SK-N-SH (cell line): Measurements from ENCODE around the gene MPEG1. TPM values are rescaled to one million over a fixed set of nuclear protein-coding genes. Genes with fewer than 3 reads are reported as not detected.

ENCODE experiments used
- CTCF ChIA-PET: fragments of 300-600, 350-600 bp; formaldehyde crosslinking; extraction: SDS; loops from one replicate; lab custom pipeline; 2021; lab: Yijun Ruan, JAX
- POLR2A ChIA-PET: fragments of 350-600 bp; sonication (Branson Sonifier 250); formaldehyde crosslinking; extraction: SDS; loops from one replicate; lab custom pipeline; 2020; ENCODE audit warnings: antibody characterized with exemption, inconsistent platforms; lab: Yijun Ruan, JAX
- DNase-seq: peaks from one replicate; pipeline ENCODE4 v3.0.0; 2012
- H2AFZ ChIP-seq: fragments of 200-600 bp; sonication (generic); 2 replicates; pipeline ENCODE4 v1.8.1; 2016; ENCODE audit warnings: antibody characterized with exemption, mild to moderate bottlenecking, low read depth
- H3F3A ChIP-seq: fragments of 200-600 bp; sonication (generic); replicated peaks from 2 replicates; pipeline ENCODE3; 2016; ENCODE audit warnings: antibody characterized with exemption, mild to moderate bottlenecking; ENCODE audit not compliant: insufficient read depth
- H3K27ac ChIP-seq, 2 experiments: fragments of 200-500 bp in 1 of 2; fragments of 200-600 bp in 1 of 2; sonication (Bioruptor generic) in 1 of 2; sonication (generic), shearing (Covaris generic) in 1 of 2; 2 replicates each; pipeline versions ENCODE4 v1.5.1 to v1.6.1; 2014 to 2016; ENCODE audit warnings: low read depth in 2 of 2, inconsistent platforms in 1 of 2, low read length in 1 of 2, mild to moderate bottlenecking in 1 of 2, mixed read lengths in 1 of 2
- H3K27me3 ChIP-seq: fragments of 200-600 bp; sonication (generic), shearing (Covaris generic); 2 replicates; pipeline ENCODE4 v1.6.1; 2016; ENCODE audit warnings: mixed run types; ENCODE audit not compliant: insufficient read depth
- H3K36me3 ChIP-seq, 2 experiments: fragments of 200-500 bp in 1 of 2; fragments of 200-600 bp in 1 of 2; sonication (Bioruptor generic) in 1 of 2; sonication (generic) in 1 of 2; replicated peaks in 1 of 2; 2 replicates each; pipeline versions ENCODE3 to v1.5.1; 2014 to 2016; ENCODE audit warnings: low read length in 1 of 2, mild to moderate bottlenecking in 1 of 2; ENCODE audit not compliant: insufficient read depth in 2 of 2, control insufficient read depth in 1 of 2
- H3K4me1 ChIP-seq, 2 experiments: fragments of 200-500 bp in 1 of 2; fragments of 200-600 bp in 1 of 2; sonication (Bioruptor generic) in 1 of 2; sonication (generic), shearing (Covaris generic) in 1 of 2; 2 replicates each; pipeline versions ENCODE4 v1.5.1 to v1.6.1; 2014 to 2016; ENCODE audit warnings: low read depth in 1 of 2, low read length in 1 of 2, mixed run types in 1 of 2; ENCODE audit not compliant: insufficient read depth in 2 of 2, control insufficient read depth in 1 of 2
- H3K4me2 ChIP-seq: fragments of 200-600 bp; sonication (generic), shearing (Covaris generic); 2 replicates; pipeline ENCODE4 v1.6.1; 2017; ENCODE audit warnings: mixed run types
- H3K4me3 ChIP-seq, 2 experiments: fragments of 200-500 bp in 1 of 2; fragments of 200-600 bp in 1 of 2; sonication (Bioruptor generic) in 1 of 2; sonication (generic), shearing (Covaris generic) in 1 of 2; 2 replicates each; pipeline versions ENCODE4 v1.5.1 to v1.8.1; 2014 to 2016; ENCODE audit warnings: low read depth in 2 of 2, inconsistent platforms in 1 of 2, low read length in 1 of 2, mild to moderate bottlenecking in 1 of 2, mixed read lengths in 1 of 2, moderate library complexity in 1 of 2
- H3K79me2 ChIP-seq: fragments of 200-600 bp; sonication (generic); 2 replicates; pipeline ENCODE4 v1.8.1; 2017; ENCODE audit warnings: mild to moderate bottlenecking; ENCODE audit not compliant: insufficient read depth
- H3K9ac ChIP-seq: fragments of 200-600 bp; sonication (generic); 2 replicates; pipeline ENCODE4 v1.6.1; 2017; ENCODE audit warnings: mixed run types
- H3K9me2 ChIP-seq: fragments of 200-600 bp; sonication (generic); 2 replicates; pipeline ENCODE4 v1.6.1; 2017; ENCODE audit warnings: mixed run types
- H3K9me3 ChIP-seq: fragments of 200-600 bp; sonication (generic); 2 replicates; pipeline ENCODE4 v1.6.1; 2017; ENCODE audit warnings: mixed run types, mild to moderate bottlenecking, moderate library complexity
- H4K20me1 ChIP-seq: fragments of 200-600 bp; sonication (generic); 2 replicates; pipeline ENCODE4 v1.6.1; 2017; ENCODE audit warnings: mild to moderate bottlenecking, mixed run types; ENCODE audit not compliant: insufficient read depth
- CHD2 ChIP-seq: fragments of 150-350 bp; IDR thresholded peaks from 2 replicates; pipeline ENCODE4 v1.6.1; 2018; ENCODE audit warnings: low read length; ENCODE audit not compliant: partially characterized antibody
- ELF1 ChIP-seq: IDR thresholded peaks from 2 replicates; pipeline ENCODE4 v1.4.0; 2012
- EP300 ChIP-seq, 2 experiments: IDR thresholded peaks; 2 replicates each; pipeline versions ENCODE4 v1.4.0 to v1.6.1; 2012; ENCODE audit warnings: borderline replicate concordance in 1 of 2, low read depth in 1 of 2, low read length in 1 of 2
- EZH2phosphoT487 ChIP-seq: fragments of 200-600 bp; sonication (generic); IDR thresholded peaks from 2 replicates; pipeline ENCODE4 v1.6.1; 2017; ENCODE audit warnings: low read depth, mixed run types, mild to moderate bottlenecking, antibody characterized with exemption, moderate library complexity, borderline replicate concordance
- FOSL2 ChIP-seq: IDR thresholded peaks from 2 replicates; pipeline ENCODE4 v1.4.0; 2012; ENCODE audit warnings: low read depth, mild to moderate bottlenecking, moderate library complexity, borderline replicate concordance
- FOXM1 ChIP-seq: IDR thresholded peaks from 2 replicates; pipeline ENCODE4 v1.4.0; 2012; ENCODE audit warnings: low read depth, mild to moderate bottlenecking
- GABPA ChIP-seq: IDR thresholded peaks from 2 replicates; pipeline ENCODE4 v1.4.0; 2012; ENCODE audit warnings: low read depth, mild to moderate bottlenecking
- MAX ChIP-seq: IDR thresholded peaks from 2 replicates; pipeline ENCODE4 v1.4.0; 2012; ENCODE audit warnings: low read depth
- MEF2A ChIP-seq: IDR thresholded peaks from 2 replicates; pipeline ENCODE4 v1.4.0; 2012; ENCODE audit warnings: low read depth, borderline replicate concordance
- MXI1 ChIP-seq: IDR thresholded peaks from 2 replicates; pipeline ENCODE4 v1.6.1; 2012; ENCODE audit warnings: mild to moderate bottlenecking, low read depth, low read length, improper control_type of control experiment
- NFIC ChIP-seq: IDR thresholded peaks from 2 replicates; pipeline ENCODE4 v1.4.0; 2012; ENCODE audit warnings: borderline replicate concordance
- NRF1 ChIP-seq: IDR thresholded peaks from 2 replicates; pipeline ENCODE4 v1.6.1; 2012; ENCODE audit warnings: low read depth, mild to moderate bottlenecking, low read length
- POLR2AphosphoS5 ChIP-seq: IDR thresholded peaks from 2 replicates; pipeline ENCODE4 v1.6.1; 2012; ENCODE audit warnings: low read depth, low read length
- RAD21 ChIP-seq: IDR thresholded peaks from 2 replicates; pipeline ENCODE4 v1.6.1; 2012; ENCODE audit warnings: mild to moderate bottlenecking, low read length
- RXRA ChIP-seq: IDR thresholded peaks from 2 replicates; pipeline ENCODE4 v1.4.0; 2012; ENCODE audit warnings: low read depth, mild to moderate bottlenecking, borderline replicate concordance
- SIN3A ChIP-seq: IDR thresholded peaks from 2 replicates; pipeline ENCODE4 v1.6.1; 2012; ENCODE audit warnings: low read depth, mild to moderate bottlenecking, low read length, moderate library complexity, borderline replicate concordance
- SMC3 ChIP-seq: IDR thresholded peaks from 2 replicates; pipeline ENCODE4 v1.6.1; 2012; ENCODE audit warnings: low read depth, low read length, improper control_type of control experiment
- TAF1 ChIP-seq: IDR thresholded peaks from 2 replicates; pipeline ENCODE4 v1.6.1; 2012; ENCODE audit warnings: low read depth, mild to moderate bottlenecking, low read length, moderate library complexity, borderline replicate concordance
- USF1 ChIP-seq: IDR thresholded peaks from 2 replicates; pipeline ENCODE4 v1.4.0; 2012; ENCODE audit warnings: low read depth, borderline replicate concordance
- USF2 ChIP-seq: fragments of 150-350 bp; IDR thresholded peaks from 2 replicates; pipeline ENCODE4 v1.6.1; 2017; ENCODE audit warnings: antibody characterized with exemption, low read length, low read depth, borderline replicate concordance
- YY1 ChIP-seq: IDR thresholded peaks from 2 replicates; pipeline ENCODE4 v1.4.0; 2012; ENCODE audit warnings: low read depth, mild to moderate bottlenecking
- WGBS: methylation state at CpG from one replicate; pipeline ENCODE4 v1.1.6; 2017; ENCODE audit warnings: low lambda C conversion rate; 5-methylcytosine and 5-hydroxymethylcytosine counted together
- polyA plus RNA-seq, 3 experiments: library from polyadenylated mRNA; depleted of rRNA; stranded (reverse); fragments of >200 nt; gene quantifications; 2 replicates each; pipeline ENCODE4 v1.2.3, GENCODE V29; 2012
- TF ChIP-seq, protein P1 (sequence below): IDR thresholded peaks from 2 replicates; pipeline ENCODE4; 2012

Gene MPEG1
- polyA plus RNA-seq, 1 of the 3 experiments (the other 2 are of a cell fraction): not detected

DNA sequence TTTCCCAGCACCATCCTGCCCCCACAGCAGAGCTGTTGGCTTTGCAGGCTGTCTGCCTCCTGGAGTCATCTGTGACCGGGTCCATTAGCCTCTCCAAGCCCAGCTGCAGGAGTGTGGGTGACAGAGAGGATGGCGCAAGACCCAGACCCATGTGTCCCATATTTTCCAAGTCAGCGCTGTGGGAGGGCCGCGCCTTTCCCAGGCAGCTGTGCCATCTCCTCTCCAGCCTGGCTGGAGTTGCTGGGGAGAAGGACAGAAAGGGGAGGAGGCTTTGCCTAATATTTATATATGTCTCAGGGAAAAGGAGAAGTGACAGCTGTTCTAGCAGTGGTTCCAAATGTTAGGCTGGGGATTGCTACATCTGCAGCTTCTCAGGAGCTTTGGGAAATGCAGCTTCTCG is 25.1 kb downstream of the MPEG1 start:
- 70% methylated on average over 6 of the region's 6 CpGs for WGBS
- H3K36me3 ChIP-seq: no peaks in the 10 kb centered on the region
- H3K79me2 ChIP-seq: no peaks in the 10 kb centered on the region
- no peak overlapping the region for H3K4me2 ChIP-seq
- H3K27ac ChIP-seq: no peak overlapping the region
- TF ChIP-seq MEF2A (no peak), SMC3 (no peak), CHD2 (no peak), NRF1 (no peak), POLR2AphosphoS5 (no peak), GABPA (no peak), EP300 (IDR thresholded peaks at IDR 0.05; ENCODE audit: borderline replicate concordance in 1 of 2, low read depth in 1 of 2, low read length in 1 of 2) (no peak), MAX (no peak), USF2 (no peak), SIN3A (no peak), NFIC (no peak), MXI1 (no peak), FOXM1 (no peak), RAD21 (no peak), USF1 (no peak)
- no peak overlapping the region for H2AFZ ChIP-seq
- ChIA-PET POLR2A (no interaction called here), CTCF (interaction anchor here (1.2 to 6.2 kb wide), 2 partner anchors 15 to 29 kb away, joined by 5 to 58 read pairs; partner anchors contain the start of gene DTX4)
- no peaks in the 10 kb centered on the region for H4K20me1 ChIP-seq
- H3K9ac ChIP-seq: no peak overlapping the region
- no peaks in the 10 kb centered on the region for H3K9me3 ChIP-seq
- H3K4me3 ChIP-seq: no peak overlapping the region
- H3K4me1 ChIP-seq: no peaks in the 10 kb centered on the region
- no peaks in the 10 kb centered on the region for H3K9me2 ChIP-seq
- H3K27me3 ChIP-seq: peaks cover 5% of the 10 kb centered on the region; the same call in 1 of the 2 replicates
- DNase-seq: no peak
- H3F3A ChIP-seq: no peaks in the 10 kb centered on the region

- Histone ChIP-seq H2AFZ (no peak overlapping the region), H3K4me3 (no peak overlapping the region), H4K20me1 (no peaks in the 10 kb centered on the region), H3K4me2 (no peak overlapping the region), H3K9me2 (no peaks in the 10 kb centered on the region), H3K27me3 (peaks cover 5% of the 10 kb centered on the region; the same call in 1 of the 2 replicates), H3F3A (no peaks in the 10 kb centered on the region), H3K79me2 (no peaks in the 10 kb centered on the region), H3K9ac (no peak overlapping the region), H3K36me3 (no peaks in the 10 kb centered on the region), H3K4me1 (no peaks in the 10 kb centered on the region), H3K27ac (no peak overlapping the region), H3K9me3 (no peaks in the 10 kb centered on the region)
- ChIA-PET CTCF (interaction anchor here (0.9 to 6.2 kb wide), 7 partner anchors 11 to 115 kb away, joined by 3 to 58 read pairs (median 5); partner anchors contain the start of gene DTX4), POLR2A (no interaction called here)
- no peak for TF ChIP-seq SMC3
- no peak for TF ChIP-seq SIN3A
- TF ChIP-seq, protein P1, sequence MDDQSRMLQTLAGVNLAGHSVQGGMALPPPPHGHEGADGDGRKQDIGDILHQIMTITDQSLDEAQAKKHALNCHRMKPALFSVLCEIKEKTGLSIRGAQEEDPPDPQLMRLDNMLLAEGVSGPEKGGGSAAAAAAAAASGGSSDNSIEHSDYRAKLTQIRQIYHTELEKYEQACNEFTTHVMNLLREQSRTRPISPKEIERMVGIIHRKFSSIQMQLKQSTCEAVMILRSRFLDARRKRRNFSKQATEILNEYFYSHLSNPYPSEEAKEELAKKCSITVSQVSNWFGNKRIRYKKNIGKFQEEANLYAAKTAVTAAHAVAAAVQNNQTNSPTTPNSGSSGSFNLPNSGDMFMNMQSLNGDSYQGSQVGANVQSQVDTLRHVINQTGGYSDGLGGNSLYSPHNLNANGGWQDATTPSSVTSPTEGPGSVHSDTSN: no peak
- TF ChIP-seq RAD21: no peak
- TF ChIP-seq ELF1: no peak
- no peak for TF ChIP-seq YY1
- no peak for TF ChIP-seq MEF2A
- no peak for TF ChIP-seq TAF1
- no peak for TF ChIP-seq EZH2phosphoT487
- TF ChIP-seq USF2: no peak
- TF ChIP-seq CHD2: no peak
- TF ChIP-seq USF1: no peak
- TF ChIP-seq GABPA: no peak
- TF ChIP-seq FOXM1: no peak
- no peak for TF ChIP-seq RXRA
- TF ChIP-seq EP300 (IDR thresholded peaks at IDR 0.05; ENCODE audit: borderline replicate concordance in 1 of 2, low read depth in 1 of 2, low read length in 1 of 2): no peak
- TF ChIP-seq FOSL2: no peak
- WGBS: 69% methylated on average over 3 of the region's 3 CpGs
- DNase-seq: no peak
Measured at GRCh38 chr11:59187035-59187434, 25.7 kb downstream of the MPEG1 start.
